ENCODE results near the gene PRMT9. TPM values are rescaled to one million over a fixed set of nuclear protein-coding genes. Genes with fewer than 3 reads are reported as not detected.

The PRMT9 gene
- total and polyA plus RNA-seq, 2 of the 4 experiments (the other 2 are of a cell fraction): 5.0 to 14.2 TPM

DNA sequence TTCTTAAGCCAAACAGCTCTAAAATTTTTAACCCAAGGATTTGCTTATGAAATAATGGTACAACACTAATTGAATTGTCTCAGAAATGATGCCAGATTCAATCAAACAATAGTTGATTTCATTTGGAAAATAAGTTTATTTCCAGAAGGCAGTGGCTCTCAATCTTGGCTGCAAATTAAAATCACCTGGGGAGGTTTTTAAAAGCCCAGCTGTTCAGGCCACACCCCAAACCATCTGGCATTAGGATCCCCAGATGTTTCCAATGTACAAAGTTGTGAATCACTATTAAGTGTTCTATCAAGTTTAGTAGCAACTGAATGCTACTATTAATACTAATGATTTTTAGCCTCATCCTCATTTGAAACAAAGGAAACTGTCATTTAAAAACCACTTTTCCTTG lies 44.6 kb downstream of the PRMT9 start:
- H2BK5ac ChIP-seq (ENCODE audit: low read depth, low read length, poor library complexity, severe bottlenecking): no peak overlapping the region
- no peak overlapping the region for H2AK9ac ChIP-seq (replicated peaks; ENCODE audit: low read depth, low read length, poor library complexity)
- no peak overlapping the region for H3K4me2 ChIP-seq (ENCODE audit: low read depth, low read length)
- no peak overlapping the region for H2AK5ac ChIP-seq (ENCODE audit: low read depth, low read length)
- no peaks in the 10 kb centered on the region; the same call in 1 of the 2 replicates for H3K9me3 ChIP-seq (ENCODE audit: control insufficient read depth, insufficient read depth, low read length)
- H3K36me3 ChIP-seq (ENCODE audit: control insufficient read depth, insufficient read depth, low read length): peaks cover 7% of the 10 kb centered on the region
- H3K79me1 ChIP-seq (ENCODE audit: low read depth in 1 of 2, low read length in 2 of 2): peaks cover under 1 to 9% of the 10 kb centered on the region in 2 experiments; a peak in 2 of 4 replicates
- H3K18ac ChIP-seq (ENCODE audit: low read depth, low read length): no peak overlapping the region
- H3K27ac ChIP-seq (ENCODE audit: insufficient read depth, low read length): no peak overlapping the region
- ChIA-PET CTCF (no interaction called here), POLR2A (ENCODE audit: unreplicated experiment) (no interaction called here)
- in situ Hi-C loops (cut with MboI; ENCODE audit: low sequenced_read_pairs) (no loop called here), dilution Hi-C loops (cut with HindIII; ENCODE audit: low sequenced_read_pairs, unreplicated experiment) (no loop called here), intact Hi-C loops (cut with micrococcal nuclease) (no loop called here)
- no peak overlapping the region for H3K23ac ChIP-seq (ENCODE audit: low read depth, low read length)
- H3K9me1 ChIP-seq (ENCODE audit: insufficient read depth, low read length): no peaks in the 10 kb centered on the region
- no peak overlapping the region for H4K5ac ChIP-seq (ENCODE audit: low read depth, low read length)
- H3K14ac ChIP-seq (replicated peaks; ENCODE audit: low read depth, low read length): no peak overlapping the region
- H3K4ac ChIP-seq (ENCODE audit: low read depth, low read length): no peak overlapping the region
- H2BK15ac ChIP-seq (ENCODE audit: low read depth, low read length): no peak overlapping the region
- no peak overlapping the region for H2BK20ac ChIP-seq (ENCODE audit: low read depth, low read length)
- no peaks in the 10 kb centered on the region for H3K4me1 ChIP-seq (ENCODE audit: control insufficient read depth, insufficient read depth, low read length)
- H2BK120ac ChIP-seq (ENCODE audit: low read depth, low read length): no peak overlapping the region
- no peaks in the 10 kb centered on the region for H3K27me3 ChIP-seq (ENCODE audit: control insufficient read depth, insufficient read depth, low read length)
- no peaks in the 10 kb centered on the region for H4K20me1 ChIP-seq (ENCODE audit: insufficient read depth, low read length)
- no TSS peak for BruUV-seq (replicated peaks)
- H3K4me3 ChIP-seq (ENCODE audit: insufficient read depth, low read depth, low read length): no peak overlapping the region
- H3K56ac ChIP-seq (ENCODE audit: extremely low read depth, insufficient read depth, low read length): no peak overlapping the region
- TF ChIP-seq, protein P1, sequence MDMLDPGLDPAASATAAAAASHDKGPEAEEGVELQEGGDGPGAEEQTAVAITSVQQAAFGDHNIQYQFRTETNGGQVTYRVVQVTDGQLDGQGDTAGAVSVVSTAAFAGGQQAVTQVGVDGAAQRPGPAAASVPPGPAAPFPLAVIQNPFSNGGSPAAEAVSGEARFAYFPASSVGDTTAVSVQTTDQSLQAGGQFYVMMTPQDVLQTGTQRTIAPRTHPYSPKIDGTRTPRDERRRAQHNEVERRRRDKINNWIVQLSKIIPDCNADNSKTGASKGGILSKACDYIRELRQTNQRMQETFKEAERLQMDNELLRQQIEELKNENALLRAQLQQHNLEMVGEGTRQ (IDR thresholded peaks at IDR 0.05; ENCODE audit: low read depth, low read length): no peak
- TF ChIP-seq FOS (IDR thresholded peaks at IDR 0.05; ENCODE audit: low read depth, low read length) (no peak), RAD21 (IDR thresholded peaks at IDR 0.05; ENCODE audit: low read length) (no peak), CEBPB (IDR thresholded peaks at IDR 0.05; ENCODE audit: low read depth, low read length) (no peak), MAFK (IDR thresholded peaks at IDR 0.05; ENCODE audit: low read depth, low read length) (no peak), POLR2A (IDR thresholded peaks at IDR 0.05; ENCODE audit: low read depth, low read length) (no peak), CHD1 (IDR thresholded peaks at IDR 0.05; ENCODE audit: low read depth, low read length) (no peak), MXI1 (IDR thresholded peaks at IDR 0.05; ENCODE audit: borderline replicate concordance, low read depth, low read length) (no peak), NFE2L2 (IDR thresholded peaks at IDR 0.05; ENCODE audit: low read depth, low read length) (no peak), RFX5 (IDR thresholded peaks at IDR 0.05; ENCODE audit: low read depth, low read length) (no peak), RCOR1 (IDR thresholded peaks at IDR 0.05; ENCODE audit: insufficient replicate concordance, low read length) (no peak), BHLHE40 (IDR thresholded peaks at IDR 0.05; ENCODE audit: low read depth, low read length) (no peak), SMC3 (IDR thresholded peaks at IDR 0.05; ENCODE audit: low read depth, low read length) (no peak), MAZ (IDR thresholded peaks at IDR 0.05; ENCODE audit: borderline replicate concordance, low read depth, low read length) (no peak)
- TF ChIP-seq, protein P2, sequence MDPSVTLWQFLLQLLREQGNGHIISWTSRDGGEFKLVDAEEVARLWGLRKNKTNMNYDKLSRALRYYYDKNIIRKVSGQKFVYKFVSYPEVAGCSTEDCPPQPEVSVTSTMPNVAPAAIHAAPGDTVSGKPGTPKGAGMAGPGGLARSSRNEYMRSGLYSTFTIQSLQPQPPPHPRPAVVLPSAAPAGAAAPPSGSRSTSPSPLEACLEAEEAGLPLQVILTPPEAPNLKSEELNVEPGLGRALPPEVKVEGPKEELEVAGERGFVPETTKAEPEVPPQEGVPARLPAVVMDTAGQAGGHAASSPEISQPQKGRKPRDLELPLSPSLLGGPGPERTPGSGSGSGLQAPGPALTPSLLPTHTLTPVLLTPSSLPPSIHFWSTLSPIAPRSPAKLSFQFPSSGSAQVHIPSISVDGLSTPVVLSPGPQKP (IDR thresholded peaks at IDR 0.05; ENCODE audit: borderline replicate concordance, low read depth, low read length): no peak
- TF ChIP-seq, protein P3, sequence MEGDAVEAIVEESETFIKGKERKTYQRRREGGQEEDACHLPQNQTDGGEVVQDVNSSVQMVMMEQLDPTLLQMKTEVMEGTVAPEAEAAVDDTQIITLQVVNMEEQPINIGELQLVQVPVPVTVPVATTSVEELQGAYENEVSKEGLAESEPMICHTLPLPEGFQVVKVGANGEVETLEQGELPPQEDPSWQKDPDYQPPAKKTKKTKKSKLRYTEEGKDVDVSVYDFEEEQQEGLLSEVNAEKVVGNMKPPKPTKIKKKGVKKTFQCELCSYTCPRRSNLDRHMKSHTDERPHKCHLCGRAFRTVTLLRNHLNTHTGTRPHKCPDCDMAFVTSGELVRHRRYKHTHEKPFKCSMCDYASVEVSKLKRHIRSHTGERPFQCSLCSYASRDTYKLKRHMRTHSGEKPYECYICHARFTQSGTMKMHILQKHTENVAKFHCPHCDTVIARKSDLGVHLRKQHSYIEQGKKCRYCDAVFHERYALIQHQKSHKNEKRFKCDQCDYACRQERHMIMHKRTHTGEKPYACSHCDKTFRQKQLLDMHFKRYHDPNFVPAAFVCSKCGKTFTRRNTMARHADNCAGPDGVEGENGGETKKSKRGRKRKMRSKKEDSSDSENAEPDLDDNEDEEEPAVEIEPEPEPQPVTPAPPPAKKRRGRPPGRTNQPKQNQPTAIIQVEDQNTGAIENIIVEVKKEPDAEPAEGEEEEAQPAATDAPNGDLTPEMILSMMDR (conservative IDR thresholded peaks at IDR 0.05; ENCODE audit: low read depth, low read length): no peak
- H3K9ac ChIP-seq (ENCODE audit: low read depth, low read length): no peak overlapping the region
- no peak overlapping the region for H4K8ac ChIP-seq (ENCODE audit: low read depth in 2 of 2, low read length in 2 of 2)
- no peak for DNase-seq
- ATAC-seq (ENCODE audit: low read depth): no peak
- no peak overlapping the region for H4K91ac ChIP-seq (ENCODE audit: insufficient read depth, low read depth, low read length)
- H2AFZ ChIP-seq (replicated peaks; ENCODE audit: low read length, poor library complexity): no peak overlapping the region

Data from IMR-90 (cell line).